ENCODE data around the gene BICRA. TPM values are rescaled to one million over a fixed set of nuclear protein-coding genes. Genes with fewer than 3 reads are reported as not detected.

Gene BICRA
- total RNA-seq, 2 experiments from 2014 or later = 4.4 to 16.0 TPM

DNA sequence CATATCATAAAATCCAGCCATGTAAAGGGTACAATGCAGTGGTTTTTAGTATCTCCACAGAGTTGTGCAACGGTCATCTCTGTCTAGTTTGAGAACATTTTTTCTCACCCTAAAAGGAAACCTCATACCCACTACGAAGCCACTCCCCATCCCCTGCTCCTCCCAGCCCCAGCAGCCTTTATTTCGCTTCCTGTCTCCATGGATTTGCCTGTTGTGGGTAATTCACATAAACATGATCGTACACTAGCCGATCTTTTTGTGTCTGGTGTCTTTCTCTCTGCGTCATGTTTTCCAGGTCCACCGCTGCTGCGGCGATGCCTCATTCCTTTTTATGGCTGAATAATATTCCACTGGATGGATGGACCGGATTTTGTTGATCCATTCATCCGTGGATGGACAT, 28.6 kb downstream of the BICRA start:
- no peaks in the 10 kb centered on the region for H3K9me3 ChIP-seq (ENCODE audit: low read length)
- H3K79me2 ChIP-seq (ENCODE audit: insufficient read depth, low read depth, low read length) = 0 out of 2 replicates have a peak, but pooled peaks cover 3% of the 10 kb centered on the region
- H3K4me3 ChIP-seq (ENCODE audit: low read depth, low read length, poor library complexity, severe bottlenecking) = no peak overlapping the region

GRCh38 chr19:47641891-47642485, 33.1 kb downstream of the BICRA start:
- CTCF ChIA-PET (ENCODE audit: unreplicated experiment) = no interaction called here
- Histone ChIP-seq H3K4me3 (ENCODE audit: low read depth, low read length, poor library complexity, severe bottlenecking) (no peak overlapping the region), H3K79me2 (ENCODE audit: insufficient read depth, low read depth, low read length) (0 out of 2 replicates have a peak, but pooled peaks cover 2% of the 10 kb centered on the region)

More for the DNA sequence above, 28.6 kb downstream of the BICRA start:
- H3K4me2 ChIP-seq (ENCODE audit: low read length) = no peak overlapping the region
- H3K9me2 ChIP-seq (ENCODE audit: insufficient read depth, low read length) = no peaks in the 10 kb centered on the region
- H3K27ac ChIP-seq (ENCODE audit: low read depth, low read length, poor library complexity, severe bottlenecking) = no peak overlapping the region
- ChIA-PET CTCF (ENCODE audit: unreplicated experiment) (no interaction called here), POLR2A (no interaction called here)
- TF ChIP-seq CTCF (conservative IDR thresholded peaks at IDR 0.05; ENCODE audit: low read length) = no peak
- no peak for TF ChIP-seq EZH2phosphoT487 (IDR thresholded peaks at IDR 0.05; ENCODE audit: borderline replicate concordance, low read depth, low read length)
- H3K36me3 ChIP-seq (ENCODE audit: insufficient read depth, low read length) = peaks cover 16% of the 10 kb centered on the region; the same call in 1 of the 2 replicates
- no peak for DNase-seq (ENCODE audit: low spot score)
- no peak overlapping the region for H2AFZ ChIP-seq (ENCODE audit: low read length)
- no peaks in the 10 kb centered on the region for H3K4me1 ChIP-seq (ENCODE audit: insufficient read depth, low read length, poor library complexity, severe bottlenecking)
- no TSS peak for BruUV-seq (replicated peaks)
- H4K20me1 ChIP-seq (ENCODE audit: insufficient read depth, low read length) = 0 out of 2 replicates have a peak, but pooled peaks cover 4% of the 10 kb centered on the region
- intact Hi-C loops (cut with micrococcal nuclease; ENCODE audit: unreplicated experiment) = no loop called here

More at GRCh38 chr19:47641891-47642485, 33.1 kb downstream of the BICRA start:
- Histone ChIP-seq H4K20me1 (ENCODE audit: insufficient read depth, low read length) (no peaks in the 10 kb centered on the region; the same call in 1 of the 2 replicates), H3K9me2 (ENCODE audit: insufficient read depth, low read length) (no peaks in the 10 kb centered on the region), H3K4me1 (ENCODE audit: insufficient read depth, low read length, poor library complexity, severe bottlenecking) (no peaks in the 10 kb centered on the region), H3K9me3 (ENCODE audit: low read length) (no peaks in the 10 kb centered on the region), H2AFZ (ENCODE audit: low read length) (no peak overlapping the region), H3K36me3 (ENCODE audit: insufficient read depth, low read length) (peaks cover 26% of the 10 kb centered on the region; the same call in 1 of the 2 replicates), H3K4me2 (ENCODE audit: low read length) (no peak overlapping the region), H3K27ac (ENCODE audit: low read depth, low read length, poor library complexity, severe bottlenecking) (no peak overlapping the region)
- intact Hi-C loops (cut with micrococcal nuclease; ENCODE audit: unreplicated experiment) = no loop called here
- DNase-seq (ENCODE audit: low spot score) = no peak
- TF ChIP-seq EZH2phosphoT487 (IDR thresholded peaks at IDR 0.05; ENCODE audit: borderline replicate concordance, low read depth, low read length) = no peak
- no peak for TF ChIP-seq CTCF (conservative IDR thresholded peaks at IDR 0.05; ENCODE audit: low read length)
- POLR2A ChIA-PET = no interaction called here
- BruUV-seq (replicated peaks) = no TSS peak
